Lower leg skin (tissue), 4 donors: ENCODE measurements around the gene LMX1A. TPM values are rescaled to one million over a fixed set of nuclear protein-coding genes. Genes with fewer than 3 reads are reported as not detected.

Experiments used
- DNase-seq, 2 donors: peaks; one replicate each; pipeline ENCODE4 v3.0.0-alpha.2; 2019; ENCODE audit warnings: low spot score in 2 of 2
- H3K4me3 ChIP-seq: fragments of 200-600 bp; sonication (generic); 2 replicates; pipeline ENCODE4 v1.5.1; 2017; ENCODE audit warnings: mild to moderate bottlenecking, low read depth; ENCODE audit not compliant: poor library complexity, severe bottlenecking
- POLR2A ChIP-seq, 2 donors: fragments of 450-650 bp; IDR thresholded peaks; one replicate each; pipeline ENCODE4 v1.6.1; 2016 to 2017; ENCODE audit warnings: antibody characterized with exemption in 2 of 2, mild to moderate bottlenecking in 1 of 2, moderate library complexity in 1 of 2
- WGBS, 2 donors: methylation state at CpG; one replicate each; pipeline ENCODE4 v1.1.5; 2018; 5-methylcytosine and 5-hydroxymethylcytosine counted together
- intact Hi-C: fragments of 100-400 bp; cut with DNase I; formaldehyde crosslinking; loops from one replicate; pipeline ENCODE4 v1.15.0; 2023; ENCODE audit warnings: low total_unique reads
- total RNA-seq, 4 donors: library from RNA; depleted of rRNA; stranded (reverse); fragments of >200 nt; gene quantifications; one replicate each; pipeline ENCODE4 v1.1.0, GENCODE V29; 2016
- TF ChIP-seq, protein P1 (sequence below), 3 donors: fragments of 450-650 bp; IDR thresholded peaks; one replicate each; pipeline ENCODE4 v1.5.1; 2016; ENCODE audit warnings: antibody characterized with exemption in 3 of 3, mild to moderate bottlenecking in 3 of 3, moderate library complexity in 2 of 3

Gene LMX1A
- total RNA-seq, 4 donors from 2014 or later: 0.29 TPM; not detected in 3

DNA sequence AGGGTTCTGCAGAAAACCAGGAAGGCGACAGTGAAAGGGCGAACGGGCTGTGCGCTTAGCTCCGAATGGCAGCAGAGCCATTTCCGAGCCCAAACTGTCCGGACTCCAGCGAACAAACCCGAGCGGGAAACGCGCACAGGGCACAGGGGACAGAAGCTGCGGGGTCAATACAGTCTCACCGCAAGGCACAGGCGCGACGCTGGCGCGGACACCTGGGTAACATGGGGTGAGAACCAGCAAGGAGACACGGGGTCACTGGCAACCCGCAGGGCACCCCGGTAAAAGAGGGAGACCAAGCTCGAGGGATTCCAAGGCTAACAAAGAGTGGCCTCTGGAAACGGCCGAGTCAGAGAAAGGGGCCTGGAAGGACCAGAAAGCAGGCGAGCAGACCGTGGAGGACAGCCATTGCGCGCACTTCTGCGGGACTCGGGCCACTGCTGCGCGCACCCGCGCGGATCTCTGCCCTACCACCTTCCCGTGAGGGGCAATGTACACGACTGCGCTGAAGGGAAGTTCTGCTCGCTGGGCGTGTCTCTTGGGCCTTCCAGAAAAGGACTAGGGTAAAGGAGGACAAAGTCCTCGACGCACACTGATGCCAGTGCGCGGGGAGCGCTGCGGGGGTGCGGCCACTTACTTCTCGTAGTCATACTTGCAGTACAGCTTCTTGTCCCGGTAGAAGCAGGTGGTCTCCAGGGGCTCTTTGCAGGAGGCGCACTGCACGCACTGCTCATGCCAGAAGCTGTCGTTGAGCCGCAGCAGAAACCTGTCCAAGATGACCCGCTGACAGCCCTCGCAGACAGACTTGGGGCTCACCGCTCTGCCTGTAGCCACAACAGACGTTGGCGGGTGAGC lies 3.8 kb downstream of the LMX1A start:
- no peak overlapping the region for H3K4me3 ChIP-seq
- intact Hi-C loops: no loop called here
- TF ChIP-seq, protein P1, sequence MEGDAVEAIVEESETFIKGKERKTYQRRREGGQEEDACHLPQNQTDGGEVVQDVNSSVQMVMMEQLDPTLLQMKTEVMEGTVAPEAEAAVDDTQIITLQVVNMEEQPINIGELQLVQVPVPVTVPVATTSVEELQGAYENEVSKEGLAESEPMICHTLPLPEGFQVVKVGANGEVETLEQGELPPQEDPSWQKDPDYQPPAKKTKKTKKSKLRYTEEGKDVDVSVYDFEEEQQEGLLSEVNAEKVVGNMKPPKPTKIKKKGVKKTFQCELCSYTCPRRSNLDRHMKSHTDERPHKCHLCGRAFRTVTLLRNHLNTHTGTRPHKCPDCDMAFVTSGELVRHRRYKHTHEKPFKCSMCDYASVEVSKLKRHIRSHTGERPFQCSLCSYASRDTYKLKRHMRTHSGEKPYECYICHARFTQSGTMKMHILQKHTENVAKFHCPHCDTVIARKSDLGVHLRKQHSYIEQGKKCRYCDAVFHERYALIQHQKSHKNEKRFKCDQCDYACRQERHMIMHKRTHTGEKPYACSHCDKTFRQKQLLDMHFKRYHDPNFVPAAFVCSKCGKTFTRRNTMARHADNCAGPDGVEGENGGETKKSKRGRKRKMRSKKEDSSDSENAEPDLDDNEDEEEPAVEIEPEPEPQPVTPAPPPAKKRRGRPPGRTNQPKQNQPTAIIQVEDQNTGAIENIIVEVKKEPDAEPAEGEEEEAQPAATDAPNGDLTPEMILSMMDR (IDR thresholded peaks at IDR 0.05): no peak
- TF ChIP-seq POLR2A (IDR thresholded peaks at IDR 0.05): no peak
- 15 to 27% methylated on average over 53 to 54 of the region's 59 CpGs for WGBS, 2 donors
- no peak for DNase-seq

DNA sequence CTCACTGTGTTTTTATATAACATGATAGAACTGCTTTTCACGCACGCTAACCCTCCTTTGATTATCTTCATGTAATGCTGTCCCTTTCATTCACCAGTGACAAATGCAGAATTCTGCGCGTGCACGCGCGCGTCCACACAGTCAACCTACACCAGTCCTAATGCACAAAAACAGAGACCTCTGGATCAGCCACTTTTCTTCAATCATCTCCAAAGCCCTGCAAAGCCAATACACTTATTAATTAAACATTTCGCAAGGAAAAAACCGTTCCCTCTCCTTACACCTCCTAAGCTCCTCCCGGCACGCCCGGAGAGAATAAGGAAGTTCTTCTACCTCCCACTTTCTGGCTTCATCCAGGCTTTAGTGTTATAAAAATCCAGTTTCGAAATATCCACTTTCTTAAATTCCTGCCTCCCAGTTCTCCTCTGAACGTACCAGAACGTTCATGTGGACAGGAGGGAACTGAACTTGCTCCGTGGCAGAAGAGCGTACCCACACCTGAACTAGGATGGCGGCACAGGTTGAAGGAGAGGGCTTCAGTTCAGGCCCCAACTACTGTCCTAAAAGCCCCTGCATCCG lies 4.6 kb downstream of the LMX1A start:
- 35 to 41% methylated on average over 20 of the region's 20 CpGs for WGBS, 2 donors
- H3K4me3 ChIP-seq: no peak overlapping the region
- DNase-seq: no peak
- intact Hi-C loops: no loop called here
- TF ChIP-seq, protein P1 (IDR thresholded peaks at IDR 0.05): no peak

DNA sequence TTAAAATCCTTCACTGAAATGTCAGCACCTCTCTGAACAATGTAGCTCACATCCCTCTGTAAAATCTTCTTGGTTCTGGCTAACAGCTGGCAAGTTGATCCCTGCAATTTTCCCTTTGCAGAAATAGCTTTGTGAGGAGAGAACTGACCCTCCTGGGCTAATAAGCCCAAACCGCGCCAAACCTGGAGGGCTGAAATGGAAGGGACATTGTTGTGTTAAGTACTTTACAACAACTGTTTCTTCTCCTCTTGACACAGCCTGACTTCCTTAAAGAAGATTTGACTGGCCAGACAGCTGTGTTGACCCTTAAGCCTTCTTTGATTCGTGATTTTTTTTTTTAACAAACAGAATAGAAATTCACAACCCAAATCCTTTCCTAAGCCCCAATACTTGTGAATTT lies 5.7 kb downstream of the LMX1A start:
- TF ChIP-seq POLR2A (IDR thresholded peaks at IDR 0.05): no peak
- TF ChIP-seq, protein P1 (IDR thresholded peaks at IDR 0.05): no peak
- no peak for DNase-seq
- no peak overlapping the region for H3K4me3 ChIP-seq
- WGBS, 2 donors: 49 to 61% methylated on average over 3 of the region's 3 CpGs
- intact Hi-C loops: no loop called here

DNA sequence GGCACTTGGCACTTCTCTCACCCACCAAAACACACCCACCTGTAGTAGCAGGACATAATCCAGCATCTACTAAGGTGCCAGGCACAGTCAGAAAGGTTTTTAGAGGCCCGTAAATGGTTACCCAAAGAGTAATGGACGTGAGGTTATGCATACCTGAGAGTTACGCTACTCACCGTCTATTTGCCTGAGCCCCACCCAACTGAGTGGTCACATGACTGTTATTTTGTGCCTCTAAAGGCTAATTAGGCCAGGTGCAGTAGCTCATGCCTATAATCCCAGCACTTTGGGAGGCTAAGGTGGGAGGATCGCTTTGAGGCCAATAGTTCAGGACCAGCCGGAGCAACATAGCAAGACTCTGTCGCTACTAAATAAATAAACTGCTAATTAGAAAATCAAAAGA lies 11.0 kb downstream of the LMX1A start:
- H3K4me3 ChIP-seq: no peak overlapping the region
- DNase-seq: no peak
- no peak for TF ChIP-seq POLR2A (IDR thresholded peaks at IDR 0.05)
- TF ChIP-seq, protein P1 (IDR thresholded peaks at IDR 0.05): no peak
- intact Hi-C loops: no loop called here
- 54 to 62% methylated on average over 7 of the region's 7 CpGs for WGBS, 2 donors

DNA sequence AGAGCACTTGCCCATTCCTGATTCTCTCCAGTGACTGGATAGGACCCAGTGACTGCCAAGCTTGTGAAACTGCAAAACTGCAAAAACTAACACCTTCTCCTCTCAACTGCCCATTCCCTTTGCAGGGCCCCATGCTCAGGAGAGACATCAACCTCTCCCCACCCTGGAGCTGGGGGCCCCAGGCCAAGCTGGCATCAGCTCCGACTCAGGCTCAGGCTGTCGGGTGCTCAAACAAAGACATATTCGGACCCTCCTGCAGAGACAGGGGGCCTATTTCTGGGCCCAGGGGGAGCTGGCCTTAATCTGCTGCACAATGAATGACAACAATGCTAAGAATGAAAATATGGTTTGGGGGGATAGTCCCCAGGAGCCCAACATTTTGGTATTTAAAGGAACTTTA lies 11.8 kb downstream of the LMX1A start:
- H3K4me3 ChIP-seq: no peak overlapping the region
- TF ChIP-seq, protein P1 (IDR thresholded peaks at IDR 0.05): no peak
- TF ChIP-seq POLR2A (IDR thresholded peaks at IDR 0.05): no peak
- 74% methylated on average over 3 of the region's 3 CpGs for WGBS, 2 donors
- intact Hi-C loops: no loop called here
- DNase-seq: no peak
